ENCODE measurements around the gene PARD3B. TPM values are rescaled to one million over a fixed set of nuclear protein-coding genes. Genes with fewer than 3 reads are reported as not detected.

Gene PARD3B
- total RNA-seq, 1 experiment from 2014 or later: 2.0 TPM

GRCh38 chr2:205510345-205510744 lies 965.1 kb downstream of the PARD3B start:
- H3K36me3 ChIP-seq (ENCODE audit: control insufficient read depth in 1 of 2, insufficient read depth in 2 of 2, low read length in 2 of 2): no peaks in the 10 kb centered on the region
- ChIA-PET RAD21 (ENCODE audit: low non-redundant PET in 1 of 2, low total read pairs in 2 of 2, uncharacterized antibody in 2 of 2, unreplicated experiment in 2 of 2) (no interaction called here), POLR2A (no interaction called here), CTCF (no interaction called here)
- no peaks in the 10 kb centered on the region for H4K20me1 ChIP-seq (ENCODE audit: insufficient read depth)
- ATAC-seq: no peak
- no peak for TF ChIP-seq EGR1 (IDR thresholded peaks at IDR 0.05; ENCODE audit: low read depth)
- TF ChIP-seq REST (IDR thresholded peaks at IDR 0.05; ENCODE audit: low read depth): no peak
- TF ChIP-seq SP1 (IDR thresholded peaks at IDR 0.05; ENCODE audit: low read depth): no peak
- no peak for TF ChIP-seq EZH2phosphoT487 (IDR thresholded peaks at IDR 0.05; ENCODE audit: borderline replicate concordance)
- no peak for TF ChIP-seq EZH2 (IDR thresholded peaks at IDR 0.05)
- no peak for TF ChIP-seq ZFX (IDR thresholded peaks at IDR 0.05)
- TF ChIP-seq POLR2AphosphoS5 (IDR thresholded peaks at IDR 0.05; ENCODE audit: low read depth, low read length): no peak
- TF ChIP-seq ZNF274 (IDR thresholded peaks at IDR 0.05; ENCODE audit: low read depth, low read length): no peak
- TF ChIP-seq JUND (IDR thresholded peaks at IDR 0.05): no peak
- TF ChIP-seq YY1 (IDR thresholded peaks at IDR 0.05; ENCODE audit: extremely low read depth, insufficient replicate concordance, low read depth, low read length): no peak
- TF ChIP-seq ATF3 (IDR thresholded peaks at IDR 0.05): no peak
- no peak for TF ChIP-seq CEBPB (IDR thresholded peaks at IDR 0.05; ENCODE audit: low read depth)
- H3K27ac ChIP-seq (ENCODE audit: low read depth, low read length): no peak overlapping the region
- no peak for DNase-seq (ENCODE audit: low read depth, low spot score)
- no peak overlapping the region for H3K4me2 ChIP-seq (ENCODE audit: low read length)
- no peaks in the 10 kb centered on the region for H3K9me2 ChIP-seq (ENCODE audit: insufficient read depth)
- no peak overlapping the region for H3K9ac ChIP-seq (ENCODE audit: low read length)
- no TSS peak for BruUV-seq (replicated peaks)
- no peaks in the 10 kb centered on the region for H3K4me1 ChIP-seq (ENCODE audit: control insufficient read depth in 1 of 2, insufficient read depth in 2 of 2, low read length in 2 of 2)
- no peak overlapping the region for H2AFZ ChIP-seq (ENCODE audit: low read depth, low read length, poor library complexity, severe bottlenecking)
- H3K9me3 ChIP-seq (ENCODE audit: control insufficient read depth in 1 of 2, insufficient read depth in 1 of 2, low read depth in 1 of 2, low read length in 2 of 2): no peaks in the 10 kb centered on the region
- H3K79me2 ChIP-seq (ENCODE audit: insufficient read depth, low read length): no peaks in the 10 kb centered on the region
- H3K27me3 ChIP-seq (ENCODE audit: insufficient read depth, low read length): 0 out of 2 replicates have a peak, but pooled peaks cover 5% of the 10 kb centered on the region
- no peak overlapping the region for H3K4me3 ChIP-seq (replicated peaks in 1 of 2; ENCODE audit: low read depth in 1 of 2, low read length in 2 of 2)
- intact Hi-C loops (cut with micrococcal nuclease): no loop called here
